Stimulated activated naive B cell treated with anti-CD40 and anti-IgM and Interleukin-4, amounts not matched to agents 10 μg/mL and 1 μg/mL and 100 μg/mL, for 72 hours (primary cell): Measurements from ENCODE around the gene SH2D3C.
A peak's percentile ranks its signal among the peaks of the same experiment; 100 is the strongest.
"Not testable (repeated sequence)": the region's sequence is repeated elsewhere in the genome, so short reads cannot be mapped to it uniquely, and the experiment has no call there.

ENCODE experiments used
- ATAC-seq, 2 donors: fragments of 150-1000 bp; cut with Tn5 transposase; replicated peaks; 2 replicates each; pipeline ENCODE4 v1.10.0; 2021; ENCODE audit warnings: moderate library complexity in 1 of 2
- DNase-seq: peaks from one replicate; pipeline ENCODE4 v3.0.0; 2021
- H3K27ac Mint-ChIP-seq: one replicate; pipeline ENCODE4 v1.8.0; 2022; ENCODE audit warnings: mild to moderate bottlenecking, mixed read lengths
- H3K27me3 Mint-ChIP-seq, 2 donors: one replicate each; pipeline ENCODE4 v1.8.0; 2022; ENCODE audit warnings: mixed read lengths in 2 of 2
- H3K36me3 Mint-ChIP-seq, 2 donors: one replicate each; pipeline ENCODE4 v1.8.0; 2022; ENCODE audit warnings: mixed read lengths in 2 of 2, mild to moderate bottlenecking in 1 of 2
- H3K4me1 Mint-ChIP-seq, 2 donors: one replicate each; pipeline ENCODE4 v1.8.0; 2022; ENCODE audit warnings: mixed read lengths in 2 of 2, mild to moderate bottlenecking in 1 of 2
- H3K4me3 Mint-ChIP-seq, 2 donors: one replicate each; pipeline ENCODE4 v1.8.0; 2022; ENCODE audit warnings: mild to moderate bottlenecking in 2 of 2, mixed read lengths in 2 of 2, moderate library complexity in 1 of 2
- H3K9me3 Mint-ChIP-seq, 2 donors: one replicate each; pipeline ENCODE4 v1.8.0; 2022; ENCODE audit warnings: mixed read lengths in 2 of 2, mild to moderate bottlenecking in 1 of 2

Gene SH2D3C

GRCh38 chr9:127770905-127771569 is 7.4 kb downstream of the SH2D3C start:
- Mint-ChIP-seq H3K9me3 (no peaks in the 10 kb centered on the region), H3K4me3 (peak overlapping the region; percentile 92 to 99), H3K27ac (peak overlapping the region; percentile 95), H3K27me3 (no peaks in the 10 kb centered on the region), H3K4me1 (peaks cover 45 to 70% of the 10 kb centered on the region in 2 donors), H3K36me3 (peaks cover 42 to 48% of the 10 kb centered on the region in 2 donors)
- DNase-seq (peak; percentile 97), ATAC-seq (peak; percentile 91 to 92)

- Mint-ChIP-seq H3K36me3 (peaks cover 45 to 52% of the 10 kb centered on the region in 2 donors), H3K9me3 (no peaks in the 10 kb centered on the region), H3K27me3 (no peaks in the 10 kb centered on the region), H3K4me1 (peaks cover 45 to 75% of the 10 kb centered on the region in 2 donors), H3K4me3 (peak overlapping the region; percentile 92 to 99), H3K27ac (peak overlapping the region; percentile 95)
- no peak for ATAC-seq
- DNase-seq: no peak
Observed at GRCh38 chr9:127770583-127770904, 7.9 kb downstream of the SH2D3C start.

GRCh38 chr9:127769929-127770582 is 8.4 kb downstream of the SH2D3C start:
- ATAC-seq (no peak), DNase-seq (no peak)
- no peaks in the 10 kb centered on the region for H3K9me3 Mint-ChIP-seq
- no peaks in the 10 kb centered on the region for H3K27me3 Mint-ChIP-seq
- peaks cover 49 to 80% of the 10 kb centered on the region in 2 donors for H3K4me1 Mint-ChIP-seq
- H3K4me3 Mint-ChIP-seq: peak overlapping the region; percentile 92 to 99
- peak overlapping the region; percentile 95 for H3K27ac Mint-ChIP-seq
- H3K36me3 Mint-ChIP-seq: peaks cover 50 to 57% of the 10 kb centered on the region in 2 donors

- peaks cover 54 to 86% of the 10 kb centered on the region in 2 donors for H3K4me1 Mint-ChIP-seq
- no peak for ATAC-seq
- DNase-seq: no peak
- no peaks in the 10 kb centered on the region for H3K9me3 Mint-ChIP-seq
- no peaks in the 10 kb centered on the region for H3K27me3 Mint-ChIP-seq
- H3K4me3 Mint-ChIP-seq: peak overlapping the region; percentile 5 to 27
- peaks cover 54 to 61% of the 10 kb centered on the region in 2 donors for H3K36me3 Mint-ChIP-seq
- H3K27ac Mint-ChIP-seq: peak overlapping the region; percentile 88
Observed at GRCh38 chr9:127769101-127769500, 9.4 kb downstream of the SH2D3C start.

- Mint-ChIP-seq H3K36me3 (peaks cover 54 to 61% of the 10 kb centered on the region in 2 donors), H3K4me1 (peaks cover 55 to 86% of the 10 kb centered on the region in 2 donors), H3K9me3 (no peaks in the 10 kb centered on the region), H3K27me3 (no peaks in the 10 kb centered on the region), H3K4me3 (peak overlapping the region; percentile 5 to 27), H3K27ac (peak overlapping the region; percentile 88)
- DNase-seq (no peak), ATAC-seq (no peak)
Observed at GRCh38 chr9:127768698-127769097, 9.8 kb downstream of the SH2D3C start.

GRCh38 chr9:127767909-127768331 is 10.5 kb downstream of the SH2D3C start:
- H3K4me3 Mint-ChIP-seq: no peak overlapping the region

GRCh38 chr9:127767410-127767809 is 11.1 kb downstream of the SH2D3C start:
- Mint-ChIP-seq H3K9me3 (no peaks in the 10 kb centered on the region), H3K27ac (peak overlapping the region; percentile 95), H3K4me1 (peaks cover 63 to 92% of the 10 kb centered on the region in 2 donors), H3K4me3 (peak overlapping the region in 1 of 2 donors; percentile 32), H3K27me3 (no peaks in the 10 kb centered on the region), H3K36me3 (peaks cover 63 to 73% of the 10 kb centered on the region in 2 donors)
- ATAC-seq (no peak), DNase-seq (no peak)

More at GRCh38 chr9:127767909-127768331, 10.5 kb downstream of the SH2D3C start:
- Mint-ChIP-seq H3K27me3 (no peaks in the 10 kb centered on the region), H3K4me1 (peaks cover 58 to 88% of the 10 kb centered on the region in 2 donors), H3K9me3 (no peaks in the 10 kb centered on the region), H3K36me3 (peaks cover 58 to 68% of the 10 kb centered on the region in 2 donors), H3K27ac (peak overlapping the region; percentile 95)
- ATAC-seq (no peak), DNase-seq (no peak)

- ATAC-seq: no peak
- H3K27me3 Mint-ChIP-seq: no peaks in the 10 kb centered on the region
Observed at GRCh38 chr9:127765418-127765817, 13.0 kb downstream of the SH2D3C start.

GRCh38 chr9:127763918-127764384 is 14.5 kb downstream of the SH2D3C start:
- no peaks in the 10 kb centered on the region for H3K9me3 Mint-ChIP-seq
- ATAC-seq (peak; percentile 63 to 68), DNase-seq (no peak)
- H3K4me1 Mint-ChIP-seq: peaks cover 48 to 68% of the 10 kb centered on the region in 2 donors
- H3K4me3 Mint-ChIP-seq: no peak overlapping the region
- H3K36me3 Mint-ChIP-seq: peaks cover 58 to 65% of the 10 kb centered on the region in 2 donors
- H3K27ac Mint-ChIP-seq: peak overlapping the region; percentile 69
- H3K27me3 Mint-ChIP-seq: no peaks in the 10 kb centered on the region

More at GRCh38 chr9:127765418-127765817, 13.0 kb downstream of the SH2D3C start:
- peaks cover 65 to 72% of the 10 kb centered on the region in 2 donors for H3K36me3 Mint-ChIP-seq
- no peak overlapping the region for H3K4me3 Mint-ChIP-seq
- no peaks in the 10 kb centered on the region for H3K9me3 Mint-ChIP-seq
- peaks cover 59 to 82% of the 10 kb centered on the region in 2 donors for H3K4me1 Mint-ChIP-seq
- no peak for DNase-seq
- H3K27ac Mint-ChIP-seq: peak overlapping the region; percentile 73

GRCh38 chr9:127762111-127762676 is 16.3 kb downstream of the SH2D3C start:
- Mint-ChIP-seq H3K36me3 (peaks cover 56 to 64% of the 10 kb centered on the region in 2 donors), H3K4me3 (no peak overlapping the region), H3K27me3 (no peaks in the 10 kb centered on the region), H3K4me1 (peaks cover 46 to 60% of the 10 kb centered on the region in 2 donors), H3K9me3 (no peaks in the 10 kb centered on the region), H3K27ac (peak overlapping the region; percentile 81)
- ATAC-seq: no peak
- no peak for DNase-seq

GRCh38 chr9:127761491-127761956 is 16.9 kb downstream of the SH2D3C start:
- Mint-ChIP-seq H3K4me1 (peaks cover 42 to 53% of the 10 kb centered on the region in 2 donors), H3K27ac (peak overlapping the region; percentile 51), H3K4me3 (no peak overlapping the region), H3K9me3 (no peaks in the 10 kb centered on the region), H3K27me3 (no peaks in the 10 kb centered on the region), H3K36me3 (peaks cover 50 to 58% of the 10 kb centered on the region in 2 donors)
- ATAC-seq: no peak
- no peak for DNase-seq

GRCh38 chr9:127761061-127761460 is 17.4 kb downstream of the SH2D3C start:
- no peak overlapping the region for H3K4me3 Mint-ChIP-seq
- H3K27ac Mint-ChIP-seq: peak overlapping the region; percentile 69
- peaks cover 38 to 48% of the 10 kb centered on the region in 2 donors for H3K4me1 Mint-ChIP-seq
- H3K9me3 Mint-ChIP-seq: no peaks in the 10 kb centered on the region
- no peak for DNase-seq
- H3K36me3 Mint-ChIP-seq: peaks cover 46 to 54% of the 10 kb centered on the region in 2 donors
- ATAC-seq: no peak
- H3K27me3 Mint-ChIP-seq: no peaks in the 10 kb centered on the region

- H3K27ac Mint-ChIP-seq: peak overlapping the region; percentile 88
- DNase-seq (no peak), ATAC-seq (no peak)
- H3K27me3 Mint-ChIP-seq: no peaks in the 10 kb centered on the region
- no peak overlapping the region for H3K4me3 Mint-ChIP-seq
- peaks cover 32 to 33% of the 10 kb centered on the region in 2 donors for H3K36me3 Mint-ChIP-seq
- peaks cover 23 to 30% of the 10 kb centered on the region in 2 donors for H3K4me1 Mint-ChIP-seq
- H3K9me3 Mint-ChIP-seq: no peaks in the 10 kb centered on the region
Observed at GRCh38 chr9:127758843-127759242, 19.6 kb downstream of the SH2D3C start.

GRCh38 chr9:127756776-127757175 is 21.7 kb downstream of the SH2D3C start:
- Mint-ChIP-seq H3K36me3 (peaks cover 28 to 30% of the 10 kb centered on the region in 2 donors), H3K4me1 (peaks cover 15 to 23% of the 10 kb centered on the region in 2 donors)
- DNase-seq, H3K9me3 Mint-ChIP-seq, H3K27ac Mint-ChIP-seq, H3K27me3 Mint-ChIP-seq, H3K4me3 Mint-ChIP-seq, ATAC-seq: not testable (repeated sequence)
